HCT116 (cell line): ENCODE data around the gene CLIC5. TPM values are rescaled to one million over a fixed set of nuclear protein-coding genes. Genes with fewer than 3 reads are reported as not detected.

Source experiments
- ATAC-seq: fragments of 200-7000 bp; cut with Tn5 transposase; 2 replicates; pipeline ENCODE4 v1.9.1; 2020; ENCODE audit warnings: mild to moderate bottlenecking, moderate library complexity
- BruUV-seq: library from RNA; stranded (reverse); fragments of 400-500 nt; replicated peaks from 2 replicates; lab custom pipeline; 2021; lab: Mats Ljungman, UMichigan
- CTCF ChIA-PET: fragments of 300-600 bp; sonication (Branson Sonifier 250); formaldehyde crosslinking; loops from one replicate; lab custom pipeline; 2021; ENCODE audit warnings: antibody characterized with exemption; lab: Charles Lee
- POLR2A ChIA-PET: fragments of 300-600, 350-600 bp; sonication (Branson Sonifier 250); formaldehyde crosslinking; loops from one replicate; lab custom pipeline; 2021; ENCODE audit warnings: antibody characterized with exemption; lab: Charles Lee
- RAD21 ChIA-PET, 2 experiments: fragments of 300-600 bp; sonication (Branson Sonifier 250); formaldehyde crosslinking; loops; one replicate each; lab custom pipeline; 2023; ENCODE audit warnings: low total read pairs in 2 of 2; ENCODE audit not compliant: uncharacterized antibody in 2 of 2, unreplicated experiment in 2 of 2, low non-redundant PET in 1 of 2; lab: Charles Lee
- DNase-seq: peaks from one replicate; pipeline ENCODE4 v3.0.0-alpha.2; 2010; ENCODE audit warnings: low read depth, low spot score
- H2AFZ ChIP-seq: fragments of 200-600 bp; shearing (Covaris generic), sonication (generic); 2 replicates; pipeline ENCODE4 v1.6.1; 2017; ENCODE audit warnings: low read depth, mixed run types, mixed read lengths, antibody characterized with exemption, low read length; ENCODE audit not compliant: poor library complexity, severe bottlenecking
- H3K27ac ChIP-seq: 2 replicates; pipeline ENCODE4 v1.5.1; 2012; ENCODE audit warnings: low read depth, low read length
- H3K27me3 ChIP-seq: fragments of 200-600 bp; sonication (generic); 2 replicates; pipeline ENCODE4 v1.6.1; 2016; ENCODE audit warnings: mixed run types, low read length, mixed read lengths; ENCODE audit not compliant: insufficient read depth
- H3K36me3 ChIP-seq, 2 experiments: fragments of 200-500 bp in 1 of 2; fragments of 200-600 bp in 1 of 2; sonication (Bioruptor generic) in 1 of 2; sonication (generic) in 1 of 2; 2 replicates each; pipeline versions ENCODE4 v1.5.1 to v1.6.1; 2014 to 2016; ENCODE audit warnings: low read length in 2 of 2, inconsistent platforms in 1 of 2, mixed read lengths in 1 of 2, mixed run types in 1 of 2; ENCODE audit not compliant: insufficient read depth in 2 of 2, control insufficient read depth in 1 of 2
- H3K4me1 ChIP-seq, 2 experiments: fragments of 200-600 bp in 1 of 2; sonication (generic) in 1 of 2; 2 replicates each; pipeline versions ENCODE4 v1.5.1 to v1.6.1; 2012 to 2017; ENCODE audit warnings: low read length in 2 of 2, inconsistent platforms in 1 of 2, mild to moderate bottlenecking in 1 of 2, mixed read lengths in 1 of 2, mixed run types in 1 of 2, moderate library complexity in 1 of 2; ENCODE audit not compliant: insufficient read depth in 2 of 2, control insufficient read depth in 1 of 2
- H3K4me2 ChIP-seq: fragments of 200-600 bp; sonication (generic); 2 replicates; pipeline ENCODE4 v1.6.1; 2017; ENCODE audit warnings: mixed run types, low read length, mixed read lengths
- H3K4me3 ChIP-seq, 2 experiments: fragments of 200-600 bp in 1 of 2; sonication (generic) in 1 of 2; replicated peaks in 1 of 2; 2 replicates each; pipeline ENCODE4 v1.5.1; 2011 to 2016; ENCODE audit warnings: low read length in 2 of 2, control low read depth in 1 of 2, low read depth in 1 of 2, mild to moderate bottlenecking in 1 of 2, mixed read lengths in 1 of 2, mixed run types in 1 of 2
- H3K79me2 ChIP-seq: fragments of 200-600 bp; sonication (generic); 2 replicates; pipeline ENCODE4 v1.6.1; 2017; ENCODE audit warnings: mild to moderate bottlenecking, mixed run types, low read length, moderate library complexity, mixed read lengths; ENCODE audit not compliant: insufficient read depth
- H3K9ac ChIP-seq: fragments of 200-600 bp; sonication (generic); 2 replicates; pipeline ENCODE4 v1.6.1; 2016; ENCODE audit warnings: low read length, mixed read lengths
- H3K9me2 ChIP-seq: fragments of 200-600 bp; sonication (generic), shearing (Covaris generic); 2 replicates; pipeline ENCODE4 v1.6.1; 2017; ENCODE audit warnings: mixed run types, mild to moderate bottlenecking, moderate library complexity; ENCODE audit not compliant: insufficient read depth
- H3K9me3 ChIP-seq, 2 experiments: fragments of 200-500 bp in 1 of 2; fragments of 200-600 bp in 1 of 2; sonication (Bioruptor generic) in 1 of 2; sonication (generic) in 1 of 2; 2 replicates each; pipeline ENCODE4 v1.6.1; 2014 to 2017; ENCODE audit warnings: low read length in 2 of 2, mixed read lengths in 2 of 2, inconsistent platforms in 1 of 2, low read depth in 1 of 2, mild to moderate bottlenecking in 1 of 2, mixed run types in 1 of 2, moderate library complexity in 1 of 2; ENCODE audit not compliant: control insufficient read depth in 1 of 2, insufficient read depth in 1 of 2
- H4K20me1 ChIP-seq: fragments of 200-600 bp; sonication (generic), shearing (Covaris generic); 2 replicates; pipeline ENCODE4 v1.6.1; 2017; ENCODE audit warnings: mixed run types, mild to moderate bottlenecking, moderate library complexity; ENCODE audit not compliant: insufficient read depth
- CBX3 ChIP-seq: IDR thresholded peaks from 2 replicates; pipeline ENCODE4 v1.6.1; 2012; ENCODE audit warnings: low read depth
- CEBPB ChIP-seq: IDR thresholded peaks from 2 replicates; pipeline ENCODE4 v1.6.1; 2012; ENCODE audit warnings: low read depth
- EGR1 ChIP-seq: IDR thresholded peaks from 2 replicates; pipeline ENCODE4 v1.6.1; 2012; ENCODE audit warnings: low read depth
- ELF1 ChIP-seq: IDR thresholded peaks from 2 replicates; pipeline ENCODE4 v1.6.1; 2012; ENCODE audit warnings: low read depth, borderline replicate concordance
- EZH2phosphoT487 ChIP-seq: fragments of 200-600 bp; IDR thresholded peaks from 2 replicates; pipeline ENCODE4 v1.6.1; 2018; ENCODE audit warnings: antibody characterized with exemption, borderline replicate concordance
- FOSL1 ChIP-seq: IDR thresholded peaks from 2 replicates; pipeline ENCODE4 v1.6.1; 2012; ENCODE audit warnings: low read depth
- JUND ChIP-seq: IDR thresholded peaks from 2 replicates; pipeline ENCODE4 v1.6.1; 2012
- POLR2A ChIP-seq: IDR thresholded peaks from 2 replicates; pipeline ENCODE4 v1.7.0; 2011; ENCODE audit warnings: borderline replicate concordance; ENCODE audit not compliant: insufficient read depth, insufficient read length; ENCODE audit errors: extremely low read depth
- POLR2AphosphoS5 ChIP-seq: IDR thresholded peaks from 2 replicates; pipeline ENCODE4 v1.6.1; 2011; ENCODE audit warnings: mild to moderate bottlenecking, low read depth, low read length, moderate library complexity
- SIN3A ChIP-seq: IDR thresholded peaks from 2 replicates; pipeline ENCODE4 v1.6.1; 2012; ENCODE audit warnings: low read depth
- SP1 ChIP-seq: IDR thresholded peaks from 2 replicates; pipeline ENCODE4 v1.6.1; 2012; ENCODE audit warnings: low read depth
- SRF ChIP-seq: IDR thresholded peaks from 2 replicates; pipeline ENCODE4 v1.6.1; 2012; ENCODE audit warnings: low read depth
- TCF7L2 ChIP-seq: IDR thresholded peaks from 2 replicates; pipeline ENCODE4 v1.7.0; 2011; ENCODE audit warnings: borderline replicate concordance, inconsistent platforms; ENCODE audit not compliant: insufficient read depth, insufficient read length; ENCODE audit errors: extremely low read depth
- YY1 ChIP-seq: IDR thresholded peaks from 2 replicates; pipeline ENCODE4 v1.6.1; 2011; ENCODE audit warnings: low read length, low read depth, moderate library complexity, mild to moderate bottlenecking; ENCODE audit not compliant: insufficient replicate concordance; ENCODE audit errors: extremely low read depth
- ZFX ChIP-seq: fragments of 450-650 bp; IDR thresholded peaks from 2 replicates; pipeline ENCODE4 v1.6.1; 2017
- intact Hi-C: fragments of 100-400 bp; cut with micrococcal nuclease; formaldehyde crosslinking; loops from 2 replicates; pipeline ENCODE4 v1.10.0; 2022
- total RNA-seq: library from RNA; stranded (reverse); gene quantifications from one replicate; pipeline ENCODE4 v1.2.1, GENCODE V29; 2021; ENCODE audit not compliant: unreplicated experiment
- TF ChIP-seq, protein P1 (sequence below): IDR thresholded peaks from 2 replicates; pipeline ENCODE4 v1.6.1; 2012; ENCODE audit warnings: low read depth
- TF ChIP-seq, protein P2 (sequence below): IDR thresholded peaks from 2 replicates; pipeline ENCODE4 v1.6.1; 2012

CLIC5 gene
- total RNA-seq, 1 experiment from 2014 or later, result 0.20 TPM

DNA sequence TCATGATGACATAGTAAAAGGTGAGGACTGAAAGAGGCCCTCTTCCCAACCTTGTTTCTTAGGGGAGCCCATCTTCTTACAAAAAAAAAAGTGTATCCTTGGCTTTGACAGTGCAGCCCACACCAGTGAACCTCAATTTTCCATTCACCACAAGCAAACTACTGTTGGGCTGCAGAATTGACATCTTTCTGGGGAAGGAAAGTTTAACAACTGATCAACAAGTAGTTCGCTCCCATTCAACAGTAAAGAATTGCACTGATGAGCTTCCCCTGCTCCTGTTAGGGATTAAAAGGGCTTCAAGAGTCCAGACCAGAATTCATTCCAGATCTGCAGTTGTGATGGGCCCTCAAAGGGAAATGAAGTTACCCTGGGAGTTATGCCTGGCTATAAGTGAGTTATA, 13.9 kb upstream of the CLIC5 start:
- no TSS peak for BruUV-seq
- intact Hi-C loops, result no loop called here
- Histone ChIP-seq H3K27ac (no peak overlapping the region), H3K4me2 (no peak overlapping the region), H3K27me3 (no peaks in the 10 kb centered on the region), H3K9ac (no peak overlapping the region), H3K36me3 (no peaks in the 10 kb centered on the region), H3K9me2 (no peaks in the 10 kb centered on the region; the same call in 1 of the 2 replicates), H3K4me3 (no peak overlapping the region), H4K20me1 (no peaks in the 10 kb centered on the region), H3K9me3 (no peaks in the 10 kb centered on the region), H3K4me1 (no peaks in the 10 kb centered on the region), H3K79me2 (no peaks in the 10 kb centered on the region), H2AFZ (no peak overlapping the region)
- ChIA-PET CTCF (no interaction called here), RAD21 (no interaction called here), POLR2A (no interaction called here)
- no peak for ATAC-seq
- no peak for DNase-seq
- TF ChIP-seq FOSL1 (no peak), SRF (no peak), SP1 (no peak), EZH2phosphoT487 (no peak), CEBPB (no peak), POLR2A (no peak), YY1 (no peak), JUND (no peak), TCF7L2 (no peak), EGR1 (no peak)

DNA sequence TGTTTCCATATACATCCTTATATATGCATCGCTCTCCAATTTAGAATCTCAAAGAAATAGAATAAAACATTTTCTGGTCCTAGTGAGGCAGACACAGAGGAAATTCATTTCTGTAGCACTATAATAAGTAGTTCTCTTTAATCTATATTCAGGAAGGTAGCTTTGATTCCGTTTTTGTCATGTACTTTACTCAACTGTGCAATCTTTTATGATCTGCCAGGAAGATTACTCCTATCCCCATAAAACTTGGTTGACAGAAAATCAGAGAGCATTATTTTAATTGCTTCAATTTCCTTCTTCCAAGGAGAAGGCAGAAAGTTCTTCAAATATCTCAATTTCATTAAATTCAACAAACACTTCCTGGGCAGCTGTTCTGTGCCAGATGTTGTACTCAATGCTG, 10.6 kb upstream of the CLIC5 start:
- no peaks in the 10 kb centered on the region for H3K9me3 ChIP-seq
- DNase-seq, result no peak
- no peak overlapping the region for H3K4me3 ChIP-seq
- H3K4me2 ChIP-seq, result no peak overlapping the region
- no peaks in the 10 kb centered on the region for H3K36me3 ChIP-seq
- no peak for ATAC-seq
- POLR2A ChIA-PET, result no interaction called here
- no TSS peak for BruUV-seq
- no peak overlapping the region for H3K9ac ChIP-seq
- intact Hi-C loops, result no loop called here
- no peaks in the 10 kb centered on the region for H3K79me2 ChIP-seq
- TF ChIP-seq CBX3 (no peak), CEBPB (no peak), POLR2AphosphoS5 (no peak), SIN3A (no peak), YY1 (no peak), FOSL1 (no peak), ZFX (no peak), EZH2phosphoT487 (no peak), ELF1 (no peak), SRF (no peak)
- TF ChIP-seq, protein P1, sequence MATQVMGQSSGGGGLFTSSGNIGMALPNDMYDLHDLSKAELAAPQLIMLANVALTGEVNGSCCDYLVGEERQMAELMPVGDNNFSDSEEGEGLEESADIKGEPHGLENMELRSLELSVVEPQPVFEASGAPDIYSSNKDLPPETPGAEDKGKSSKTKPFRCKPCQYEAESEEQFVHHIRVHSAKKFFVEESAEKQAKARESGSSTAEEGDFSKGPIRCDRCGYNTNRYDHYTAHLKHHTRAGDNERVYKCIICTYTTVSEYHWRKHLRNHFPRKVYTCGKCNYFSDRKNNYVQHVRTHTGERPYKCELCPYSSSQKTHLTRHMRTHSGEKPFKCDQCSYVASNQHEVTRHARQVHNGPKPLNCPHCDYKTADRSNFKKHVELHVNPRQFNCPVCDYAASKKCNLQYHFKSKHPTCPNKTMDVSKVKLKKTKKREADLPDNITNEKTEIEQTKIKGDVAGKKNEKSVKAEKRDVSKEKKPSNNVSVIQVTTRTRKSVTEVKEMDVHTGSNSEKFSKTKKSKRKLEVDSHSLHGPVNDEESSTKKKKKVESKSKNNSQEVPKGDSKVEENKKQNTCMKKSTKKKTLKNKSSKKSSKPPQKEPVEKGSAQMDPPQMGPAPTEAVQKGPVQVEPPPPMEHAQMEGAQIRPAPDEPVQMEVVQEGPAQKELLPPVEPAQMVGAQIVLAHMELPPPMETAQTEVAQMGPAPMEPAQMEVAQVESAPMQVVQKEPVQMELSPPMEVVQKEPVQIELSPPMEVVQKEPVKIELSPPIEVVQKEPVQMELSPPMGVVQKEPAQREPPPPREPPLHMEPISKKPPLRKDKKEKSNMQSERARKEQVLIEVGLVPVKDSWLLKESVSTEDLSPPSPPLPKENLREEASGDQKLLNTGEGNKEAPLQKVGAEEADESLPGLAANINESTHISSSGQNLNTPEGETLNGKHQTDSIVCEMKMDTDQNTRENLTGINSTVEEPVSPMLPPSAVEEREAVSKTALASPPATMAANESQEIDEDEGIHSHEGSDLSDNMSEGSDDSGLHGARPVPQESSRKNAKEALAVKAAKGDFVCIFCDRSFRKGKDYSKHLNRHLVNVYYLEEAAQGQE, result no peak
- TF ChIP-seq, protein P2, sequence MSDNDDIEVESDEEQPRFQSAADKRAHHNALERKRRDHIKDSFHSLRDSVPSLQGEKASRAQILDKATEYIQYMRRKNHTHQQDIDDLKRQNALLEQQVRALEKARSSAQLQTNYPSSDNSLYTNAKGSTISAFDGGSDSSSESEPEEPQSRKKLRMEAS, result no peak
- TF ChIP-seq, all 23 proteins: peak for 0
- Histone ChIP-seq H3K9me2 (no peaks in the 10 kb centered on the region; the same call in 1 of the 2 replicates), H3K27me3 (no peaks in the 10 kb centered on the region), H4K20me1 (no peaks in the 10 kb centered on the region), H2AFZ (no peak overlapping the region), H3K27ac (no peak overlapping the region), H3K4me1 (no peaks in the 10 kb centered on the region)
- CTCF ChIA-PET, result no interaction called here
- RAD21 ChIA-PET, result no interaction called here
